PFSK-1 (cell line): Measurements from ENCODE around the gene NEK11.

Experiments
- FOXP2 ChIP-seq: optimal IDR thresholded peaks from 2 replicates; pipeline ENCODE3; 2011; ENCODE audit warnings: borderline replicate concordance, control low read depth, inconsistent platforms; ENCODE audit not compliant: insufficient read depth; ENCODE audit errors: extremely low read length, extremely low read depth
- POLR2AphosphoS5 ChIP-seq: IDR thresholded peaks from 2 replicates; pipeline ENCODE4 v1.6.1; 2012; ENCODE audit warnings: low read depth, mild to moderate bottlenecking, control low read depth, low read length, moderate library complexity
- REST ChIP-seq, 2 experiments: IDR thresholded peaks; 2 replicates each; pipeline versions ENCODE4 v1.6.1 to v1.8.0; 2011 to 2012; ENCODE audit warnings: low read depth in 2 of 2, low read length in 2 of 2, control low read depth in 1 of 2, inconsistent platforms in 1 of 2, mild to moderate bottlenecking in 1 of 2, moderate library complexity in 1 of 2; ENCODE audit not compliant: insufficient read depth in 1 of 2
- SIN3A ChIP-seq: IDR thresholded peaks from 2 replicates; pipeline ENCODE4 v1.6.1; 2012; ENCODE audit warnings: mild to moderate bottlenecking, low read length, moderate library complexity, borderline replicate concordance; ENCODE audit not compliant: insufficient read depth
- TAF1 ChIP-seq: IDR thresholded peaks from 2 replicates; pipeline ENCODE4 v1.6.1; 2012; ENCODE audit warnings: low read length, control low read depth, borderline replicate concordance; ENCODE audit not compliant: insufficient read depth

The NEK11 gene

GRCh38 chr3:131007256-131007655 is 19.4 kb upstream of the NEK11 start:
- TF ChIP-seq REST (IDR thresholded peaks at IDR 0.05; ENCODE audit: insufficient read depth in 1 of 2, low read depth in 2 of 2, low read length in 2 of 2) (no peak), SIN3A (no peak), TAF1 (no peak), FOXP2 (no peak), POLR2AphosphoS5 (no peak)

GRCh38 chr3:131007782-131008181 is 18.9 kb upstream of the NEK11 start:
- no peak for TF ChIP-seq TAF1
- TF ChIP-seq SIN3A: no peak
- TF ChIP-seq REST (IDR thresholded peaks at IDR 0.05; ENCODE audit: insufficient read depth in 1 of 2, low read depth in 2 of 2, low read length in 2 of 2): no peak
- no peak for TF ChIP-seq FOXP2
- no peak for TF ChIP-seq POLR2AphosphoS5

- TF ChIP-seq FOXP2 (no peak), TAF1 (no peak), SIN3A (no peak), POLR2AphosphoS5 (no peak), REST (IDR thresholded peaks at IDR 0.05; ENCODE audit: insufficient read depth in 1 of 2, low read depth in 2 of 2, low read length in 2 of 2) (no peak)
Observed at GRCh38 chr3:131008326-131008725, 18.4 kb upstream of the NEK11 start.

- TF ChIP-seq FOXP2 (no peak), TAF1 (no peak), POLR2AphosphoS5 (no peak), SIN3A (no peak), REST (IDR thresholded peaks at IDR 0.05; ENCODE audit: insufficient read depth in 1 of 2, low read depth in 2 of 2, low read length in 2 of 2) (no peak)
Observed at GRCh38 chr3:131009698-131010097, 17.0 kb upstream of the NEK11 start.

GRCh38 chr3:131018970-131019369 is 7.7 kb upstream of the NEK11 start:
- no peak for TF ChIP-seq TAF1
